Caco-2 (cell line): ENCODE data around the gene KLHL8. TPM values are rescaled to one million over a fixed set of nuclear protein-coding genes. Genes with fewer than 3 reads are reported as not detected.
A peak's percentile ranks its signal among the peaks of the same experiment; 100 is the strongest.

Experiments
- BruUV-seq: library from RNA; stranded (reverse); fragments of 400-500 nt; replicated peaks from 2 replicates; lab custom pipeline; 2021; lab: Mats Ljungman, UMichigan
- CTCF ChIA-PET: fragments of 300-600 bp; sonication (Branson Sonifier 250); formaldehyde crosslinking; loops from one replicate; lab custom pipeline; 2022; ENCODE audit warnings: antibody characterized with exemption; lab: Charles Lee
- POLR2A ChIA-PET: fragments of 300-600 bp; sonication (Branson Sonifier 250); formaldehyde crosslinking; loops from one replicate; lab custom pipeline; 2022; ENCODE audit warnings: antibody characterized with exemption; lab: Charles Lee
- DNase-seq, 2 experiments: peaks; one replicate each; pipeline versions ENCODE4 v3.0.0 to v3.0.0-alpha.2; 2020 to 2022
- H3K27me3 ChIP-seq: replicated peaks from 2 replicates; pipeline ENCODE4 v1.6.0; 2011; ENCODE audit warnings: low read length; ENCODE audit not compliant: control insufficient read depth, insufficient read depth
- H3K36me3 ChIP-seq: 2 replicates; pipeline ENCODE4 v1.5.1; 2011; ENCODE audit warnings: low read length; ENCODE audit not compliant: control insufficient read depth, insufficient read depth
- H3K4me1 ChIP-seq: fragments of 250-450 bp; sonication (Bioruptor Pico); 2 replicates; pipeline ENCODE4 v1.5.1; 2020; ENCODE audit warnings: mild to moderate bottlenecking
- H3K4me3 ChIP-seq: 2 replicates; pipeline ENCODE4 v1.5.1; 2011; ENCODE audit warnings: low read depth, mild to moderate bottlenecking, control low read depth, low read length
- H3K9me3 ChIP-seq: fragments of 250-450 bp; sonication (Bioruptor Pico); 2 replicates; pipeline ENCODE4 v1.5.1; 2020; ENCODE audit warnings: mild to moderate bottlenecking, moderate library complexity
- H3K27ac Mint-ChIP-seq: one replicate; pipeline ENCODE4 v1.8.0; 2022; ENCODE audit warnings: mixed read lengths; ENCODE audit not compliant: unreplicated experiment
- H3K27me3 Mint-ChIP-seq: one replicate; pipeline ENCODE4 v1.8.0; 2022; ENCODE audit warnings: mixed read lengths; ENCODE audit not compliant: insufficient read depth, unreplicated experiment
- H3K36me3 Mint-ChIP-seq: one replicate; pipeline ENCODE4 v1.8.0; 2022; ENCODE audit warnings: mild to moderate bottlenecking, mixed read lengths; ENCODE audit not compliant: insufficient read depth, unreplicated experiment
- H3K4me1 Mint-ChIP-seq: one replicate; pipeline ENCODE4 v1.8.0; 2022; ENCODE audit warnings: low read depth, mixed read lengths; ENCODE audit not compliant: unreplicated experiment
- H3K4me3 Mint-ChIP-seq: one replicate; pipeline ENCODE4 v1.8.0; 2022; ENCODE audit warnings: mild to moderate bottlenecking, moderate library complexity, mixed read lengths; ENCODE audit not compliant: unreplicated experiment
- H3K9me3 Mint-ChIP-seq: one replicate; pipeline ENCODE4 v1.8.0; 2022; ENCODE audit warnings: mixed read lengths; ENCODE audit not compliant: unreplicated experiment
- CTCF ChIP-seq, 2 experiments: fragments of 200-600 bp in 1 of 2; IDR thresholded peaks; 1 replicate in 1 of 2; 2 replicates in 1 of 2; pipeline versions ENCODE4 v1.5.1 to v1.8.0; 2011 to 2022; ENCODE audit warnings: antibody characterized with exemption in 1 of 2, control low read depth in 1 of 2, inconsistent platforms in 1 of 2, low read depth in 1 of 2, low read length in 1 of 2, mild to moderate bottlenecking in 1 of 2, moderate library complexity in 1 of 2; ENCODE audit not compliant: insufficient read depth in 1 of 2, severe bottlenecking in 1 of 2, unreplicated experiment in 1 of 2
- intact Hi-C: fragments of 100-400 bp; cut with micrococcal nuclease; formaldehyde crosslinking; loops from one replicate; pipeline ENCODE4 v1.10.0; 2022; ENCODE audit not compliant: unreplicated experiment
- total RNA-seq: library from RNA; stranded (reverse); gene quantifications from 2 replicates; pipeline ENCODE4 v1.2.3, GENCODE V29; 2022

Gene KLHL8
- total RNA-seq, 1 experiment from 2014 or later = 27.7 TPM

- Mint-ChIP-seq H3K4me1 (peaks cover 16% of the 10 kb centered on the region), H3K4me3 (no peak overlapping the region), H3K9me3 (no peaks in the 10 kb centered on the region), H3K36me3 (peaks cover 34% of the 10 kb centered on the region), H3K27me3 (no peaks in the 10 kb centered on the region), H3K27ac (no peak overlapping the region)
- no TSS peak for BruUV-seq
- ChIA-PET CTCF (interaction anchor here (1.1 to 1.2 kb wide), 2 partner anchors 16 to 36 kb away, joined by 3 to 4 read pairs; no protein-coding TSS in a partner anchor), POLR2A (no interaction called here)
- intact Hi-C loops = no loop called here
- peaks cover 43% of the 10 kb centered on the region for H3K4me1 ChIP-seq
- peak in 1 of 2 experiments; percentile 25 for TF ChIP-seq CTCF (IDR thresholded peaks at IDR 0.05; ENCODE audit: insufficient read depth in 1 of 2, low read depth in 1 of 2, low read length in 1 of 2, severe bottlenecking in 1 of 2, unreplicated experiment in 1 of 2)
- no peak overlapping the region for H3K4me3 ChIP-seq
- H3K36me3 ChIP-seq = peaks cover 2% of the 10 kb centered on the region
- no peaks in the 10 kb centered on the region for H3K27me3 ChIP-seq
- H3K9me3 ChIP-seq = no peaks in the 10 kb centered on the region
- DNase-seq = peak in 1 of 2 experiments; percentile 20
These were observed 106.0 kb downstream of the KLHL8 start for GRCh38 chr4:87114245-87115062.

DNA sequence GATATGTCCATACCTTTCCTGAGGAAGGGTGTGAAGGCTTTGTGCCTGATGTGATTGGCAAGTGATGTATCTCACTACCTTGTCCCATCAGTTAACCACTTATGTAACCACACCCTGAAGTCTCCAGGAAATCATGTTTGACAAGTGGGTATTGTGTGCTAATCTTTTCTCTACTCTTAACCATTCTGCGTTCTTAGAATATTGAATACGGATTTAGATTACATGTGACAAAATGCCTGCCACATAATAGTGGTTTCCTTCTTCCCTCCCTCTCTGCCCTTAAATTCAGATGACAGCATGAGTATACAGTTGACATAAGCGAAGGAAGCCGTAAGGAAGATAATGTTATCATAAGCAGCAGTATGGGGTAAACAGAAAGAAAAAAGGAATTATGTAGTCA, 108.4 kb downstream of the KLHL8 start:
- Histone ChIP-seq H3K4me3 (no peak overlapping the region), H3K9me3 (no peaks in the 10 kb centered on the region), H3K4me1 (peaks cover 27% of the 10 kb centered on the region), H3K27me3 (no peaks in the 10 kb centered on the region), H3K36me3 (peaks cover 2% of the 10 kb centered on the region)
- H3K27me3 Mint-ChIP-seq = no peaks in the 10 kb centered on the region
- ChIA-PET POLR2A (no interaction called here), CTCF (no interaction called here)
- no peak overlapping the region for H3K27ac Mint-ChIP-seq
- intact Hi-C loops = no loop called here
- no peak for TF ChIP-seq CTCF (IDR thresholded peaks at IDR 0.05; ENCODE audit: insufficient read depth in 1 of 2, low read depth in 1 of 2, low read length in 1 of 2, severe bottlenecking in 1 of 2, unreplicated experiment in 1 of 2)
- no peaks in the 10 kb centered on the region for H3K9me3 Mint-ChIP-seq
- H3K4me1 Mint-ChIP-seq = peaks cover 16% of the 10 kb centered on the region
- no peak for DNase-seq
- no peak overlapping the region for H3K4me3 Mint-ChIP-seq
- BruUV-seq = no TSS peak
- H3K36me3 Mint-ChIP-seq = peaks cover 48% of the 10 kb centered on the region

Other genes starting within 250 kb of the KLHL8 start
- 0.14 TPM in 2 replicates for gene HSD17B13, start 102.3 kb upstream of the KLHL8 start, total RNA-seq
- 39.3 and 42.8 TPM in 2 replicates for gene HSD17B11, start 170.6 kb upstream of the KLHL8 start, total RNA-seq
- 27.9 and 28.7 TPM in 2 replicates for gene NUDT9, start 202.0 kb upstream of the KLHL8 start, total RNA-seq